OCI-LY7 (cell line): ENCODE results near the gene USP11.

Experiments
- EZH2phosphoT487 ChIP-seq: fragments of 200-600 bp; sonication (generic); IDR thresholded peaks from 2 replicates; pipeline ENCODE4 v1.6.1; 2018; ENCODE audit warnings: low read depth, borderline replicate concordance, mild to moderate bottlenecking, mixed run types, antibody characterized with exemption, low read length, moderate library complexity, mixed read lengths
- TF ChIP-seq, protein P1 (sequence below): fragments of 200-600 bp; sonication (generic); conservative IDR thresholded peaks from 2 replicates; pipeline ENCODE4 v1.5.1; 2014; ENCODE audit warnings: mild to moderate bottlenecking, antibody characterized with exemption, low read length, moderate library complexity, mixed read lengths

DNA sequence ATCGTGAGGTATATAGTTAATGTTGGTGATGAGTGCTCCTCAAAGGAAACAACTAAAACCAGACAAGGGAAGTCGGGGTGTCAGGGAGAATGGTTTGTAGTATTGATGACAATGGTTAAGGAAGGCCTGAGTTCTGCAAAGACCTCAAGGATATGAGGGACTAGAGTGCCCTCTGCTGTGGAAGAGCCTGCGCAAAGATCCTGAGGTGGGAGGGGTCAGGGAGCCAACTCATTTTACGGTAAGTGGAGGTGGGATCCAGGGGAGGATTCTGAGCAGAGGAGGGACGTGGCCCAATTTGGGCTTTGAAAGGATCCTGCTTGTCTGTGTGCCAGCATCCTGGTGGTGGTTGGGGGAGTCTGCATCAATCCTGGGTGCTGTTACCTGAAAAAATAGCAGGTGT, 27.8 kb upstream of the USP11 start:
- TF ChIP-seq, protein P1, sequence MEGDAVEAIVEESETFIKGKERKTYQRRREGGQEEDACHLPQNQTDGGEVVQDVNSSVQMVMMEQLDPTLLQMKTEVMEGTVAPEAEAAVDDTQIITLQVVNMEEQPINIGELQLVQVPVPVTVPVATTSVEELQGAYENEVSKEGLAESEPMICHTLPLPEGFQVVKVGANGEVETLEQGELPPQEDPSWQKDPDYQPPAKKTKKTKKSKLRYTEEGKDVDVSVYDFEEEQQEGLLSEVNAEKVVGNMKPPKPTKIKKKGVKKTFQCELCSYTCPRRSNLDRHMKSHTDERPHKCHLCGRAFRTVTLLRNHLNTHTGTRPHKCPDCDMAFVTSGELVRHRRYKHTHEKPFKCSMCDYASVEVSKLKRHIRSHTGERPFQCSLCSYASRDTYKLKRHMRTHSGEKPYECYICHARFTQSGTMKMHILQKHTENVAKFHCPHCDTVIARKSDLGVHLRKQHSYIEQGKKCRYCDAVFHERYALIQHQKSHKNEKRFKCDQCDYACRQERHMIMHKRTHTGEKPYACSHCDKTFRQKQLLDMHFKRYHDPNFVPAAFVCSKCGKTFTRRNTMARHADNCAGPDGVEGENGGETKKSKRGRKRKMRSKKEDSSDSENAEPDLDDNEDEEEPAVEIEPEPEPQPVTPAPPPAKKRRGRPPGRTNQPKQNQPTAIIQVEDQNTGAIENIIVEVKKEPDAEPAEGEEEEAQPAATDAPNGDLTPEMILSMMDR: 0 out of 2 replicates have a peak, but pooled peaks have one; percentile 20
- TF ChIP-seq EZH2phosphoT487: no peak
